IMR-90 (cell line): ENCODE data around the gene FJX1. TPM values are rescaled to one million over a fixed set of nuclear protein-coding genes. Genes with fewer than 3 reads are reported as not detected.
A peak's percentile ranks its signal among the peaks of the same experiment; 100 is the strongest.

Experiments
- ATAC-seq: fragments of 200-7000 bp; cut with Tn5 transposase; 2 replicates; pipeline ENCODE4 v1.9.1; 2020; ENCODE audit warnings: low read depth, mild to moderate bottlenecking, moderate library complexity
- BruUV-seq: library from RNA; stranded (reverse); fragments of 400-500 nt; replicated peaks from 2 replicates; lab custom pipeline; 2021; lab: Mats Ljungman, UMichigan
- CTCF ChIA-PET: fragments of 300-600 bp; formaldehyde crosslinking; extraction: SDS; loops from one replicate; lab custom pipeline; 2021; ENCODE audit warnings: antibody characterized with exemption; lab: Yijun Ruan, JAX
- POLR2A ChIA-PET: fragments of 300-600 bp; sonication (Branson Sonifier 250); formaldehyde crosslinking; loops from one replicate; lab custom pipeline; 2022; ENCODE audit warnings: antibody characterized with exemption; ENCODE audit not compliant: unreplicated experiment; lab: Charles Lee
- DNase-seq: peaks from one replicate; pipeline ENCODE4 v3.0.0; 2013
- H2AFZ ChIP-seq: replicated peaks from 2 replicates; pipeline ENCODE3; 2013; ENCODE audit warnings: low read length, mild to moderate bottlenecking; ENCODE audit not compliant: poor library complexity
- H2AK5ac ChIP-seq: 2 replicates; pipeline ENCODE4 v1.6.1; 2013; ENCODE audit warnings: low read depth, low read length, inconsistent platforms
- H2AK9ac ChIP-seq: replicated peaks from 2 replicates; pipeline ENCODE3; 2013; ENCODE audit warnings: mild to moderate bottlenecking, low read depth, low read length, moderate library complexity; ENCODE audit not compliant: poor library complexity
- H2BK120ac ChIP-seq: 2 replicates; pipeline ENCODE4 v1.6.1; 2013; ENCODE audit warnings: low read depth, low read length, inconsistent platforms
- H2BK15ac ChIP-seq: 3 replicates; pipeline ENCODE4 v1.6.1; 2013; ENCODE audit warnings: low read depth, low read length, inconsistent platforms
- H2BK20ac ChIP-seq: 2 replicates; pipeline ENCODE4 v1.6.1; 2013; ENCODE audit warnings: low read depth, mild to moderate bottlenecking, inconsistent platforms, low read length, moderate library complexity
- H2BK5ac ChIP-seq: 2 replicates; pipeline ENCODE4 v1.6.1; 2013; ENCODE audit warnings: mild to moderate bottlenecking, low read depth, low read length, inconsistent platforms; ENCODE audit not compliant: poor library complexity, severe bottlenecking
- H3K14ac ChIP-seq: replicated peaks from 2 replicates; pipeline ENCODE4 v1.6.1; 2013; ENCODE audit warnings: low read depth, low read length, inconsistent platforms
- H3K18ac ChIP-seq: 2 replicates; pipeline ENCODE4 v1.6.1; 2013; ENCODE audit warnings: low read depth, low read length, control low read depth
- H3K23ac ChIP-seq: 2 replicates; pipeline ENCODE4 v1.6.1; 2013; ENCODE audit warnings: low read depth, low read length, inconsistent platforms
- H3K27ac ChIP-seq: 2 replicates; pipeline ENCODE4 v1.5.1; 2013; ENCODE audit warnings: mild to moderate bottlenecking, control low read depth, low read length; ENCODE audit not compliant: insufficient read depth
- H3K27me3 ChIP-seq: 2 replicates; pipeline ENCODE4 v1.6.1; 2013; ENCODE audit warnings: low read length; ENCODE audit not compliant: control insufficient read depth, insufficient read depth
- H3K36me3 ChIP-seq: 2 replicates; pipeline ENCODE4 v1.6.1; 2013; ENCODE audit warnings: low read length, mixed read lengths; ENCODE audit not compliant: control insufficient read depth, insufficient read depth
- H3K4ac ChIP-seq: 2 replicates; pipeline ENCODE4 v1.6.1; 2013; ENCODE audit warnings: low read depth, low read length, inconsistent platforms
- H3K4me1 ChIP-seq: 2 replicates; pipeline ENCODE4 v1.6.1; 2013; ENCODE audit warnings: low read length, mixed read lengths; ENCODE audit not compliant: control insufficient read depth, insufficient read depth
- H3K4me2 ChIP-seq: 2 replicates; pipeline ENCODE4 v1.6.1; 2013; ENCODE audit warnings: low read depth, mild to moderate bottlenecking, control low read depth, low read length, moderate library complexity
- H3K4me3 ChIP-seq: 2 replicates; pipeline ENCODE4 v1.5.1; 2013; ENCODE audit warnings: low read depth, mild to moderate bottlenecking, control low read depth, low read length, moderate library complexity; ENCODE audit not compliant: insufficient read depth
- H3K56ac ChIP-seq: 2 replicates; pipeline ENCODE4 v1.6.1; 2013; ENCODE audit warnings: low read length, inconsistent platforms; ENCODE audit not compliant: insufficient read depth; ENCODE audit errors: extremely low read depth
- H3K79me1 ChIP-seq, 2 experiments: 2 replicates each; pipeline ENCODE4 v1.6.1; 2013; ENCODE audit warnings: low read length in 2 of 2, inconsistent platforms in 1 of 2, low read depth in 1 of 2
- H3K9ac ChIP-seq: 2 replicates; pipeline ENCODE4 v1.6.1; 2013; ENCODE audit warnings: low read depth, low read length, control low read depth
- H3K9me1 ChIP-seq: 2 replicates; pipeline ENCODE4 v1.6.1; 2013; ENCODE audit warnings: low read length, inconsistent platforms; ENCODE audit not compliant: insufficient read depth
- H3K9me3 ChIP-seq: 2 replicates; pipeline ENCODE4 v1.6.1; 2013; ENCODE audit warnings: low read length; ENCODE audit not compliant: control insufficient read depth, insufficient read depth
- H4K20me1 ChIP-seq: 2 replicates; pipeline ENCODE4 v1.6.1; 2013; ENCODE audit warnings: low read length, inconsistent platforms; ENCODE audit not compliant: insufficient read depth
- H4K5ac ChIP-seq: 2 replicates; pipeline ENCODE4 v1.6.1; 2013; ENCODE audit warnings: mild to moderate bottlenecking, low read depth, low read length, control low read depth
- H4K8ac ChIP-seq, 2 experiments: 2 replicates each; pipeline ENCODE4 v1.6.1; 2013; ENCODE audit warnings: low read depth in 2 of 2, low read length in 2 of 2, control low read depth in 1 of 2, inconsistent platforms in 1 of 2
- H4K91ac ChIP-seq: 2 replicates; pipeline ENCODE4 v1.6.1; 2013; ENCODE audit warnings: low read depth, low read length, inconsistent platforms; ENCODE audit not compliant: insufficient read depth
- CHD1 ChIP-seq: IDR thresholded peaks from 2 replicates; pipeline ENCODE4 v1.6.1; 2012; ENCODE audit warnings: low read depth, low read length, improper control_type of control experiment
- MAZ ChIP-seq: IDR thresholded peaks from 2 replicates; pipeline ENCODE4 v1.6.1; 2012; ENCODE audit warnings: low read depth, mild to moderate bottlenecking, low read length, improper control_type of control experiment, moderate library complexity, borderline replicate concordance
- RCOR1 ChIP-seq: IDR thresholded peaks from 2 replicates; pipeline ENCODE4 v1.6.1; 2012; ENCODE audit warnings: mild to moderate bottlenecking, low read length, improper control_type of control experiment; ENCODE audit not compliant: insufficient replicate concordance
- SMC3 ChIP-seq: fragments of 150-350 bp; IDR thresholded peaks from 2 replicates; pipeline ENCODE4 v1.6.1; 2016; ENCODE audit warnings: low read depth, mild to moderate bottlenecking, antibody characterized with exemption, low read length, moderate library complexity
- WGBS, 2 experiments: methylation state at CpG; one replicate each; pipeline versions ENCODE4 v1.1.5 to v1.1.7; 2013; ENCODE audit warnings: missing lambda C conversion rate in 2 of 2; ENCODE audit not compliant: insufficient read length in 1 of 2; ENCODE audit errors: extremely low coverage in 2 of 2; 5-methylcytosine and 5-hydroxymethylcytosine counted together
- dilution Hi-C: fragments of 300-500 bp; cut with HindIII; formaldehyde crosslinking; loops from one replicate; pipeline ENCODE4 v1.14.3; 2018; ENCODE audit warnings: low sequenced_read_pairs; ENCODE audit not compliant: unreplicated experiment
- in situ Hi-C: fragments of 300-500 bp; cut with MboI; formaldehyde crosslinking; loops from 3 replicates; pipeline ENCODE4 v1.14.3; 2019; ENCODE audit warnings: low sequenced_read_pairs, inconsistent platforms, mixed read lengths
- intact Hi-C: fragments of 100-400 bp; cut with micrococcal nuclease; formaldehyde crosslinking; loops from 2 replicates; pipeline ENCODE4 v1.10.0; 2022
- polyA plus RNA-seq, 3 experiments: library from polyadenylated mRNA; depleted of rRNA; stranded (reverse); fragments of >200 nt; gene quantifications; 2 replicates each; pipeline ENCODE4 v1.2.3, GENCODE V29; 2012; ENCODE audit warnings: low replicate concordance in 1 of 3
- total RNA-seq: library from RNA; depleted of rRNA; stranded (reverse); fragments of >200 nt; gene quantifications from 2 replicates; pipeline ENCODE4 v1.2.3, GENCODE V29; 2012
- TF ChIP-seq, protein P1 (sequence below): fragments of 150-350 bp; IDR thresholded peaks from 2 replicates; pipeline ENCODE4 v1.6.1; 2017; ENCODE audit warnings: mild to moderate bottlenecking, antibody characterized with exemption, low read length, low read depth

The FJX1 gene
- total and polyA plus RNA-seq, 2 of the 4 experiments (the other 2 are of a cell fraction) = 8.4 to 11.2 TPM

DNA sequence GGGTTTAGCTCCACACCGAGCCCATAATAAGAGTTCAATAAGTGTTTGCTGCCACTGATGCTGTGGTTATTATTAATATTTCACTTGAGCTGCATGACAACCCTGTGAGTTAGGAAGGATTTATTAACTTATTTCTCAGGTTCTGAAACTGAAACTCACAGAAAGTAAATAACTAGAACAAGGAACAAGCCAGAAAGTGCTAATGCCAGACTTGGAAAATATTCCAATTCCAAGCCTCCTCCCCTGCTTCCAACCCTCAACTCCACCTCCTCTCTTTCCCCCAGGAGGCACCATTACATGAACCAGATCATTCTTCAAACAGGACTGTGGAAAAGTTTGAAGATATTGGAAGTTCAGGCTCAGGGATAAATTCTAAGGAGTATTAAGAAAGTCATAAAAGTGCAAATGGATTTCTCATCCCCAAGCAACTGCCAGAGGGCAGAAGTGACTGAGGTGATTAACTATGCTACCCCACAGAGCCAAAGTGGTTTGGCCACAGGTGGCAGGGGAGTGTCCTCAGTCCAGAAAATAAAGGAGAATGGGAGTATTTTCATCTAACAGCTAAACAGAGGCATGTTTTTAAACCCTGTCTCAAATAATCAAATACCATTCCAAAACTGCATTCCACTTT lies 3.2 kb upstream of the FJX1 start:
- ChIA-PET CTCF (interaction anchor here (0.9 kb wide), 1 partner anchor 644 kb away, joined by 4 read pairs; no protein-coding TSS in a partner anchor), POLR2A (interaction anchor here (0.6 kb wide), 1 partner anchor 128 kb away, joined by 3 read pairs; no protein-coding TSS in a partner anchor)
- no peak overlapping the region for H4K5ac ChIP-seq
- H4K91ac ChIP-seq = no peak overlapping the region
- intact Hi-C loops = loop anchor here (5.0 kb wide), 3 partner anchors 327 to 537 kb away; partner anchors contain the start of gene LDLRAD3
- H4K20me1 ChIP-seq = no peaks in the 10 kb centered on the region; the same call in 1 of the 2 replicates
- H3K9ac ChIP-seq = no peak overlapping the region
- dilution Hi-C loops = no loop called here
- no peak overlapping the region for H3K23ac ChIP-seq
- ATAC-seq = no peak
- H3K79me1 ChIP-seq = peaks cover 3 to 17% of the 10 kb centered on the region in 2 experiments
- H2BK5ac ChIP-seq = no peak overlapping the region
- H3K18ac ChIP-seq = no peak overlapping the region
- no peak for DNase-seq
- in situ Hi-C loops = loop anchor here (5.0 to 25.0 kb wide), 3 partner anchors 520 to 847 kb away; no protein-coding TSS in a partner anchor
- no peaks in the 10 kb centered on the region for H3K9me3 ChIP-seq
- H3K4ac ChIP-seq = 0 out of 2 replicates have a peak overlapping the region, but pooled peaks have one; percentile 22
- H2BK120ac ChIP-seq = no peak overlapping the region
- H4K8ac ChIP-seq = no peak overlapping the region
- H3K27me3 ChIP-seq = no peaks in the 10 kb centered on the region
- no peak overlapping the region for H2BK20ac ChIP-seq
- H2AK5ac ChIP-seq = no peak overlapping the region; the same call in 1 of the 2 replicates
- no peak overlapping the region for H3K14ac ChIP-seq
- BruUV-seq = no TSS peak
- H3K4me1 ChIP-seq = peaks cover 6% of the 10 kb centered on the region
- H3K9me1 ChIP-seq = peaks cover 9% of the 10 kb centered on the region
- H3K36me3 ChIP-seq = no peaks in the 10 kb centered on the region
- H3K56ac ChIP-seq = no peak overlapping the region
- no peak overlapping the region for H2AFZ ChIP-seq
- no peak overlapping the region for H3K4me3 ChIP-seq
- H3K4me2 ChIP-seq = no peak overlapping the region
- H3K27ac ChIP-seq = no peak overlapping the region
- no peak overlapping the region for H2BK15ac ChIP-seq
- H2AK9ac ChIP-seq = no peak overlapping the region
- TF ChIP-seq, protein P1, sequence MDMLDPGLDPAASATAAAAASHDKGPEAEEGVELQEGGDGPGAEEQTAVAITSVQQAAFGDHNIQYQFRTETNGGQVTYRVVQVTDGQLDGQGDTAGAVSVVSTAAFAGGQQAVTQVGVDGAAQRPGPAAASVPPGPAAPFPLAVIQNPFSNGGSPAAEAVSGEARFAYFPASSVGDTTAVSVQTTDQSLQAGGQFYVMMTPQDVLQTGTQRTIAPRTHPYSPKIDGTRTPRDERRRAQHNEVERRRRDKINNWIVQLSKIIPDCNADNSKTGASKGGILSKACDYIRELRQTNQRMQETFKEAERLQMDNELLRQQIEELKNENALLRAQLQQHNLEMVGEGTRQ = no peak
- TF ChIP-seq MAZ (no peak), RCOR1 (no peak), CHD1 (no peak), SMC3 (no peak)
- WGBS, 2 experiments = no CpG with 5 or more reads among the region's 1 CpG
